ENCODE measurements around the gene SMCR8. TPM values are rescaled to one million over a fixed set of nuclear protein-coding genes. Genes with fewer than 3 reads are reported as not detected.

Gene SMCR8
- total and polyA plus RNA-seq, 2 donors (not counting 3 experiments of a cell fraction or from before 2014, with no cell fraction given) = 9.5 to 17.6 TPM

DNA sequence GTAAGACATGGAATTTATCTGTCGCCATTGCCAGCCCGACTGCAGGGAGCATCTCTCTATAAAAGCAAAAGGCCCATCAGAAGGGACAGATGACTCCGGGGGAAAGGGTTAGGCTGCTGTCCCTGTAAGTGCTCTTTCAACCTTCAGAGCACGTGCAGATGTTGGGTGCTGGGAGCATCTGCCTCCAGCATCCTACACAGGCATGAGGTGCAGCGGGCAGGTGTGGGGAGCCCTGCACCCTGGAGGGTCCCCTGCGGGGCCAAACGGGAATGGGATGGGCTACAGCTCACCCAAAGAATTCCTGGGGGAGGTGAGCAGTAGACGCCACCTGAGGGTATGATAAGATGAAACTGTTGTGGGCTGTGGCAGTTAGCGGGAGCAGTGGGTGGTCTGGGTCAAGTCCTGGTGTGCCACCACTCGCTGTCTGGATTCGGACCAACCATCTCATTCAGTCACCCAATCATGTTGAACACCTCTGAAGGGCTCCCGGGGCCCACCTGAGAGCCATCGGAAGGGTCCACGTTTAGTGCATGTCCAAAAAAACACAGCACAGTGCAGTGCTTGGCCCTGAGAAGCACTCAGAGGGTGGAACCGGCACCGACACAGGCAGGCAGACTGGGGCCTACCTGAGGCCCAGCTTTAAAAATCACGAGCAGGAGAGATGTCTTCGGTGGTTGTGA lies 3.8 kb downstream of the SMCR8 start:
- BruUV-seq (replicated peaks) = no TSS peak
- FAIRE-seq = no peak

More for the DNA sequence above, 3.8 kb downstream of the SMCR8 start:
- no peak for DNase-seq (ENCODE audit: low read depth, low spot score)
- no peaks in the 10 kb centered on the region for H3K9me1 ChIP-seq (replicated peaks; ENCODE audit: control insufficient read depth, extremely low read depth, insufficient read depth, low read length)
- ChIA-PET CTCF (interaction anchor here (1.9 kb wide), 1 partner anchor 14 kb away, joined by 4 read pairs; no protein-coding TSS in a partner anchor), POLR2A (no interaction called here)
- no peak overlapping the region for H2AFZ ChIP-seq (ENCODE audit: low read depth, low read length)
- TF ChIP-seq FOS (IDR thresholded peaks at IDR 0.05; ENCODE audit: borderline replicate concordance, insufficient read depth, low read length) (no peak), GATA2 (IDR thresholded peaks at IDR 0.05; ENCODE audit: insufficient read depth, insufficient read length, low read depth, low read length) (no peak), JUN (IDR thresholded peaks at IDR 0.05; ENCODE audit: borderline replicate concordance, insufficient read depth, insufficient read length, low read depth) (no peak), EZH2 (IDR thresholded peaks at IDR 0.05; ENCODE audit: borderline replicate concordance, low read depth, low read length, severe bottlenecking) (no peak), POLR2AphosphoS5 (IDR thresholded peaks at IDR 0.05; ENCODE audit: insufficient read depth, low read depth, low read length) (no peak), MYC (IDR thresholded peaks at IDR 0.05; ENCODE audit: low read depth, low read length) (no peak), POLR2A (IDR thresholded peaks at IDR 0.05; ENCODE audit: low read depth, low read length) (no peak)
- TF ChIP-seq, protein P1, sequence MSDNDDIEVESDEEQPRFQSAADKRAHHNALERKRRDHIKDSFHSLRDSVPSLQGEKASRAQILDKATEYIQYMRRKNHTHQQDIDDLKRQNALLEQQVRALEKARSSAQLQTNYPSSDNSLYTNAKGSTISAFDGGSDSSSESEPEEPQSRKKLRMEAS (IDR thresholded peaks at IDR 0.05; ENCODE audit: insufficient read depth, insufficient read length) = no peak
- TF ChIP-seq, protein P2, sequence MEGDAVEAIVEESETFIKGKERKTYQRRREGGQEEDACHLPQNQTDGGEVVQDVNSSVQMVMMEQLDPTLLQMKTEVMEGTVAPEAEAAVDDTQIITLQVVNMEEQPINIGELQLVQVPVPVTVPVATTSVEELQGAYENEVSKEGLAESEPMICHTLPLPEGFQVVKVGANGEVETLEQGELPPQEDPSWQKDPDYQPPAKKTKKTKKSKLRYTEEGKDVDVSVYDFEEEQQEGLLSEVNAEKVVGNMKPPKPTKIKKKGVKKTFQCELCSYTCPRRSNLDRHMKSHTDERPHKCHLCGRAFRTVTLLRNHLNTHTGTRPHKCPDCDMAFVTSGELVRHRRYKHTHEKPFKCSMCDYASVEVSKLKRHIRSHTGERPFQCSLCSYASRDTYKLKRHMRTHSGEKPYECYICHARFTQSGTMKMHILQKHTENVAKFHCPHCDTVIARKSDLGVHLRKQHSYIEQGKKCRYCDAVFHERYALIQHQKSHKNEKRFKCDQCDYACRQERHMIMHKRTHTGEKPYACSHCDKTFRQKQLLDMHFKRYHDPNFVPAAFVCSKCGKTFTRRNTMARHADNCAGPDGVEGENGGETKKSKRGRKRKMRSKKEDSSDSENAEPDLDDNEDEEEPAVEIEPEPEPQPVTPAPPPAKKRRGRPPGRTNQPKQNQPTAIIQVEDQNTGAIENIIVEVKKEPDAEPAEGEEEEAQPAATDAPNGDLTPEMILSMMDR (IDR thresholded peaks at IDR 0.05; ENCODE audit: extremely low read depth in 1 of 2, insufficient read depth in 1 of 2, low read depth in 1 of 2, low read length in 2 of 2) = no peak
- H3K4me1 ChIP-seq (ENCODE audit: control insufficient read depth, extremely low read depth, insufficient read depth, low read length) = peaks cover 18% of the 10 kb centered on the region
- dilution Hi-C loops (cut with MboI; ENCODE audit: extremely low pct_ligation_motif_present, low sequenced_read_pairs) (no loop called here), intact Hi-C loops (cut with micrococcal nuclease) (no loop called here)
- peaks cover 2 to 27% of the 10 kb centered on the region in 2 experiments for H3K36me3 ChIP-seq (ENCODE audit: control insufficient read depth in 2 of 2, extremely low read depth in 1 of 2, insufficient read depth in 2 of 2, low read length in 2 of 2)
- H3K9me3 ChIP-seq (replicated peaks; ENCODE audit: control insufficient read depth, insufficient read depth, low read length) = no peaks in the 10 kb centered on the region
- no peak overlapping the region for H3K9ac ChIP-seq (replicated peaks; ENCODE audit: extremely low read depth, insufficient read depth, low read length)
- H3K4me3 ChIP-seq (replicated peaks in 1 of 3; ENCODE audit: insufficient read depth in 1 of 3, low read depth in 1 of 3, low read length in 3 of 3) = no peak overlapping the region
- H3K79me2 ChIP-seq (ENCODE audit: control insufficient read depth, insufficient read depth, low read length) = peaks cover 55% of the 10 kb centered on the region
- no peaks in the 10 kb centered on the region for H3K27me3 ChIP-seq (ENCODE audit: control insufficient read depth in 2 of 2, insufficient read depth in 2 of 2, low read length in 2 of 2)
- no peak overlapping the region for H3K4me2 ChIP-seq (ENCODE audit: insufficient read depth, low read length)
- no peak overlapping the region for H3K27ac ChIP-seq (ENCODE audit: insufficient read depth, low read depth, low read length)
- H4K20me1 ChIP-seq (replicated peaks; ENCODE audit: control insufficient read depth, extremely low read depth, insufficient read depth, low read length) = no peaks in the 10 kb centered on the region
